Skeletal muscle tissue (tissue), 4 donors: ENCODE data around the gene RING1. TPM values are rescaled to one million over a fixed set of nuclear protein-coding genes. Genes with fewer than 3 reads are reported as not detected.
A peak's percentile ranks its signal among the peaks of the same experiment; 100 is the strongest.

ENCODE experiments used
- H3K27ac ChIP-seq: one replicate; pipeline ENCODE4 v1.7.0; 2013; ENCODE audit warnings: mild to moderate bottlenecking, low read depth, low read length, inconsistent platforms
- H3K27me3 ChIP-seq, 3 donors: one replicate each; pipeline ENCODE4 v1.7.0; 2013; ENCODE audit warnings: low read length in 3 of 3; ENCODE audit not compliant: control insufficient read depth in 3 of 3, insufficient read depth in 3 of 3
- H3K36me3 ChIP-seq, 3 donors: one replicate each; pipeline ENCODE4 v1.7.0; 2013; ENCODE audit warnings: low read length in 3 of 3; ENCODE audit not compliant: control insufficient read depth in 3 of 3, insufficient read depth in 3 of 3
- H3K4me1 ChIP-seq, 3 donors: one replicate each; pipeline ENCODE4 v1.7.0; 2013; ENCODE audit warnings: low read length in 3 of 3, mild to moderate bottlenecking in 3 of 3; ENCODE audit not compliant: control insufficient read depth in 3 of 3, insufficient read depth in 3 of 3
- H3K4me3 ChIP-seq, 3 donors: one replicate each; pipeline ENCODE4 v1.7.0; 2013; ENCODE audit warnings: low read length in 3 of 3
- H3K9ac ChIP-seq, 3 donors: one replicate each; pipeline ENCODE4 v1.7.0; 2013; ENCODE audit warnings: low read length in 3 of 3, mild to moderate bottlenecking in 3 of 3, moderate library complexity in 2 of 3, low read depth in 1 of 3
- H3K9me3 ChIP-seq, 3 donors: one replicate each; pipeline ENCODE4 v1.7.0; 2013; ENCODE audit warnings: low read length in 3 of 3; ENCODE audit not compliant: control insufficient read depth in 3 of 3
- total RNA-seq: library from RNA; depleted of rRNA; stranded (reverse); fragments of >200 nt; gene quantifications from one replicate; pipeline ENCODE4 v1.2.3, GENCODE V29; 2014
- donor health status: Osteomylitis.

The RING1 gene
- total RNA-seq, 1 donor from 2014 or later, result 20.4 TPM

DNA sequence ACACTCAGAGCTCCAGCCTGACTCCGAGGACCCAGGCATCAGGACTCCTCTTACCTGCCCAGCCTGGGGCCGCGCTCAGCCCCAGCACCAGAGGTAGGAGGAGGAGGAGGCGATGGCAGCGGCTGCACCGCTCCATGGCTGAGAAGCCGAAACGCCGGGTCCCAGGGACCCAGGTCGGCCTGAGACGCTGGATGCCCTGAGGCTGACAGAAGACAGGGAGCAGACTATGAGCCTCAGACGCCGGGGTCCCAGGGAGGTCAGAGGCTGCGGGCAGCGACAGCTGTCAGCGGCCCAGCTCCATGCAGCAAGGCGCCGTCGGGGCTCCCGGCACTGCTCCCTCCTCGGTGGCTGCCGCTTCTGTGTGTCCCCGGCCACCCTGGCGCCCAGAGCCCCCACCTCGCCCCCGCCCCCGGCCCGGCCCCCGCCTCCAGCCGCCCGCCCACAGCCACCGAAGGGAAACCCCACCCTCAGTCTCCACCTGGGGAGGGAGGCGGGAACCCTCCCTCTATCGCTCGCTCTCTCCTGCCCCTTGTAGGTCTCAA is 16.1 kb upstream of the RING1 start, which contains the start of gene COL11A2:
COL11A2 (minus strand) TSS at position 363 of the 542 bp plus-strand sequence; CDS start at position 136, 227 bp downstream.
- Histone ChIP-seq H3K9me3 (no peaks in the 10 kb centered on the region), H3K4me1 (peaks cover 13 to 28% (median 20%) of the 10 kb centered on the region in 3 donors), H3K36me3 (peaks cover 23 to 30% (median 28%) of the 10 kb centered on the region in 3 donors), H3K27ac (peak within 1 kb of the TSS; percentile 19), H3K4me3 (peak within 1 kb of the TSS; percentile 77 to 80 (median 78)), H3K27me3 (peaks cover 3 to 10% (median 6%) of the 10 kb centered on the region in 3 donors), H3K9ac (peak within 1 kb of the TSS; percentile 70 to 83 (median 70))

DNA sequence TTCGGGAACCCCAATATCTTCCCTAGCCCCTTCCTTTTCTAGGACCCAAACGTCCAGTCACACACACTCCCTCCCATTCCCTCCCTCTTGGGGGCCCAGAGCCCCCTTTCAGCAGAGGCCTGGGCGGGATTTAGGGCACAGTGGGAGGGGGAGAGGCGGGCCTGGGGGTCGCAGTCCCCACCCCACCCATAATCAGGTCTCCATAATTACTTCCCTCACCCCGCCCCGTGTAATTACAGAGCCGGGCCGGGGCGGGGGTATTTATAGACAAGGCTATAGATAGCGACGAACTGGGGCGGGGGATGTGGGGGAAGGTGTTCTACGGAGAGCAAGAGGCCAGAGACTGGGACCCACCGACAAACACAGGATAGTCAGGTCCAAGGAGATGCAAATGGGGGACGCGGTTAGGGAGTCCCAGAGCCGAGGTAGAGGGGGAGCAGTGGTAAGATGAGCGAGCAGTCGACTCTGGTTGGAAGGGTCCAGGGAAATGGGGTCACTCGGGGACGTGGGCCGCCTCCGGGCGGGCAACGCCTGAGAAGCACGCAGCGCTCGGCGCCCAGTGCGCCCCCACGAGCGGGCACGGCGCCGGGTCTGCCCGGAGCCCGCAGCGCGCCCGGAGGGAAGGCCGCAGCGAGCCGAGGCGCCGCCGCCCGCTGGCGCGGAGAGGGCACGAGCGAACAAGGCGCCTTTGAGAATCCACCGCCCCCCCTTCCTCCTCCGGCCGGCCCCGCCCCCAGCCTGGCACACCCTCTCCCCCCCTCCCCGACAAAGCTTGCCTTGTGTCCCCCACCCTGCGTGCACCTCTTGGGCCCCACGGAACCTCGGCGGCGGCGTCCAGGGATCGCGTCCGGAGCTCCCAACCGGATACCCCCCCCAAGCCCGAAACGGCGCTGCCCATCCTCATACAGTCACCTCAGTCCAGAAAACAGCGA is 15.4 kb upstream of the RING1 start:
- no peaks in the 10 kb centered on the region for H3K9me3 ChIP-seq
- H3K27ac ChIP-seq, result peak overlapping the region; percentile 19
- peaks cover 23 to 37% (median 35%) of the 10 kb centered on the region in 3 donors for H3K36me3 ChIP-seq
- peaks cover 21 to 36% (median 24%) of the 10 kb centered on the region in 3 donors for H3K4me1 ChIP-seq
- peak overlapping the region; percentile 77 to 80 (median 78) for H3K4me3 ChIP-seq
- peaks cover 3 to 10% (median 6%) of the 10 kb centered on the region in 3 donors for H3K27me3 ChIP-seq
- H3K9ac ChIP-seq, result peak overlapping the region; percentile 70 to 83 (median 70)

GRCh38 chr6:33193619-33194018 is 14.7 kb upstream of the RING1 start:
- Histone ChIP-seq H3K9me3 (no peaks in the 10 kb centered on the region), H3K27me3 (peaks cover 3 to 10% (median 6%) of the 10 kb centered on the region in 3 donors), H3K4me3 (peak overlapping the region in 1 of 3 donors; percentile 13), H3K27ac (no peak overlapping the region), H3K36me3 (peaks cover 28 to 41% (median 37%) of the 10 kb centered on the region in 3 donors), H3K4me1 (peaks cover 27 to 42% (median 30%) of the 10 kb centered on the region in 3 donors), H3K9ac (peak overlapping the region in 1 of 3 donors; percentile 6)

GRCh38 chr6:33194431-33194979 is 13.8 kb upstream of the RING1 start:
- no peak overlapping the region for H3K9ac ChIP-seq

DNA sequence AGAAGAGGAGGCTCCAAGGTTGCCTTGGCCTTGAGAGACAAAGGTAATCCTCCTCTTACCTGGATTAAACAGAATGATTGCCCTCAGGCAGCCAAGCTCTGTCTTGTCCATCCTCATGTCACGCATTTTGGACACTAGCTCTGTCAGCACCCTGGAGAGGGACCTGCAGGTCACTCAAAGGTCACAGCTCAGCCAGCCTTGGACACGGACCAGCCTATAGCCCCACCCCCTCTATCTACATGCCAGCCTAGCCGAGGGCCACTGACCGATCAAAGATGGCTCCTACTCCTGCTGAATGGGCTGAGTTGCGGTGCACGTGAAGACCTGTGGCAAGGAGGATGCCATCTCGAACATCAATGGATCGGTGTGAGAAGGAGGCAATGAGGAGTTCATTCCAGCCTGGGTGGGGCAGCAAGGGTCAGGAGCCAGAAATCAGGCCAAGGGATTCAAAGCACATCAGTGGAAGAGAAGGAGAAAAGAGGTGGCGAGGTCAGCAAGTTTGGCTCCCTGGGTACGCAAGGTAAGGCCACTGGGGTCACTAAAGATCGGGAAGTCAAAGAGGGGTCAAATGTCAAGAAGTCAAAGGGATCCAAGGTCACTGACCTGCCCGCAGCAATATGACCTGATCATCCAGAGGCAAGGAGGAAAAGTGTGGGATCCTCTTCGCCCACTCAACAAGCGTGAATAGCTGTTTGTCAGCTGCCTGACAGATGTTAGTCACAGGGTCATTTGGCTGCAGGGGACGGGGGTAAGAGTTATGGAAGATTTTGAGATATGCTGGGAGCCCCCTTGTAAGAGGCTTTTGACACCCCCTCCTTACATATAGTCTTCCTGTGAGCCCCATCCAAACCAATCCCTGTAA is 12.8 kb upstream of the RING1 start:
- Histone ChIP-seq H3K9ac (no peak overlapping the region), H3K36me3 (peaks cover 28 to 41% (median 37%) of the 10 kb centered on the region in 3 donors), H3K27ac (no peak overlapping the region), H3K4me1 (peaks cover 38 to 52% (median 39%) of the 10 kb centered on the region in 3 donors), H3K4me3 (no peak overlapping the region), H3K9me3 (no peaks in the 10 kb centered on the region), H3K27me3 (peaks cover 0 to 10% (median 6%) of the 10 kb centered on the region in 3 donors)

More at GRCh38 chr6:33194431-33194979, 13.8 kb upstream of the RING1 start:
- H3K4me3 ChIP-seq, result no peak overlapping the region
- H3K9me3 ChIP-seq, result no peaks in the 10 kb centered on the region
- peaks cover under 1 to 10% (median 6%) of the 10 kb centered on the region in 3 donors for H3K27me3 ChIP-seq
- H3K27ac ChIP-seq, result no peak overlapping the region
- H3K36me3 ChIP-seq, result peaks cover 28 to 41% (median 37%) of the 10 kb centered on the region in 3 donors
- peaks cover 35 to 49% (median 36%) of the 10 kb centered on the region in 3 donors for H3K4me1 ChIP-seq

DNA sequence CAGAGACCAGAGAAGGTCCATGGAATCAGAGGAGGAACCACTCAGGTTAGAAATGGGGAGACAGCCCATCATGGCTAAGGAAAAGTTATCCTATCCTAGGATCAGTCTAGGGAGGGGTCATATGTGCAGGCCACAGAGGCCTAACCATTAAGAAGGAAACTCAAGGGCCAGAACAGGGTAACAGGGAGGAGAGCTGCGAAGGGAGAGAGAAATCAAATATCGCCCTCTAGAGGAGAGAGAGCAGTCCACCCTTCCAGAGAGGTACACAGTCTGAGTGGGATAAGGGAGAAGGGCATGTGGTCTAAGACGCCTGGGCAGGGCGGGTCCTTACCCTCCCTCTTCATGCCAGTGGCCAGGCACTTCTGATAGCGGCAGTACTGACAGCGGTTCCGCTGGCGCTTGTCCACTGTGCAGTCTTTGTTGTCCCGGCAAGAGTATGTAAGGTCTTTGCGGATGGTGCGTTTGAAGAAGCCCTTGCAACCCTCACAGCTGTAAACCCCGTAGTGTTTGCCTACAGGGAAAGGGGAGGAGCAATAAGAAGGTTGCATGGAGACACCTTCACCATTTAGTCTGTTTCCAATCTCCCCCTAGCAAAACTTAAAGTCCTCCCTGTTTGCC is 10.8 kb upstream of the RING1 start:
- H3K9ac ChIP-seq, result peak overlapping the region in 2 of 3 donors; percentile 12 to 50
- no peak overlapping the region for H3K27ac ChIP-seq
- H3K4me3 ChIP-seq, result no peak overlapping the region
- no peaks in the 10 kb centered on the region for H3K27me3 ChIP-seq
- H3K4me1 ChIP-seq, result peaks cover 39 to 51% (median 43%) of the 10 kb centered on the region in 3 donors
- no peaks in the 10 kb centered on the region for H3K9me3 ChIP-seq
- H3K36me3 ChIP-seq, result peaks cover 42 to 54% (median 45%) of the 10 kb centered on the region in 3 donors

DNA sequence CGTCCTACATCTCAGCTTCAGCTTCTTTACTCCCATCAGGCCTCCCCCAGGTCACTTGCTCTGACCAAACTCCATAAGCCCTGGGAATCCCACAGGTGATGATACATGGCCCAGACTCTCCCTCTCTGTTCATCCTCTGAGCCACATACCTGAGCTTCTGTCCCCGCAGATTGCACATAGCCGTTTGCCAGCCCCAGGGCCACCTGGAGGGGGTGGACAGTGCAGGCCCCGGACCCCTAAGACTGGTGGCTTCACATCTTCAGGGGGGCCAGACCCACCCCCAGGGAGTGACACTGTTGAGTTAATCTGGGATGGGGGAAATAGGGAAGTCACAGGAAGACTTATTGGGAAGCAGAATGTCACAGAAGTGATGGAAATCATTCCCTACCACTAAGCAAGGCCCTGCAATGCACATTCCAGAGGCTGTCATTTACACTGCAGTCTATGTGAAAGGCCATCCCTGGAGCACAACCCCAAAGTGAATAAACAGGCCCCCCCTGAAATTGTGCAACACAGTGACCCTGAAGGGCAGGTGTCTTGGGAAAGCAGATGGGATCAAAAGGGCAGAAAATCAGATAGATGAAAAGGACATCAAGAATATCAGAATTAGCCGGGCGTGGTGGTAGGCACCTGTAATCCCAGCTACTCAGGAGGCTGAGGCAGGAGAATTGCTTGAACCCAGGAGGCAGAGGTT is 10.0 kb upstream of the RING1 start:
- Histone ChIP-seq H3K4me3 (no peak overlapping the region), H3K27ac (no peak overlapping the region), H3K4me1 (peaks cover 37 to 53% (median 45%) of the 10 kb centered on the region in 3 donors), H3K9ac (peak overlapping the region in 1 of 3 donors; percentile 40), H3K9me3 (no peaks in the 10 kb centered on the region), H3K27me3 (no peaks in the 10 kb centered on the region), H3K36me3 (peaks cover 50 to 62% (median 52%) of the 10 kb centered on the region in 3 donors)

DNA sequence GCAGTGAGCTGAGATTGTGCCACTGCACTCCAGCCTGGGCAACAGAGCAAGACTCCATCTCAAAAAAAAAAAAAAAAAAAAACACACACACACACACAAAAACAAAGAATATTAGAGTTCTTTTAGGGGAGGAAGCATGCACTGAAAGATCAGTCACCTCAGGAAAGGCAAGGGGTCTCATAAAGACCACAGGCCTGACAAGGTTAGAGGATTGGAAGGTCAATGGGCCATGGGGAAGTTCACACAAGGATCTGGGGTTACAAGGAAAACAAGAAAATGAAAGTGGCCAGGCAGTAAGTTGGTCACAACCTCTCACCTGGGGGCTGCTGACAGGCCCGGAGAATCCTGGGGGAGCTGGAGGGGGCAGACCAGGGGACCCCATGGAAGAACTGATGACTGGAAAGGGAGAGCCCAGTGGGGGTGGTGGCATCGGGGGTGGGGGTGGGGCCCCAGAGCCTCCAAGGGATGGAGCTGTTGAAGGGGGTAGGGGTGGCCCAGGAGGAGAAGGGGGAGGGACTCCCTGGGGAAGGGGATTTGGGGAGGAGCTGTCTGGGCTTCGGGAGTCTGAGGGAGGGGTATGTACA is 9.4 kb upstream of the RING1 start:
- H3K36me3 ChIP-seq, result peaks cover 56 to 68% (median 59%) of the 10 kb centered on the region in 3 donors
- H3K27ac ChIP-seq, result no peak overlapping the region
- H3K4me1 ChIP-seq, result peaks cover 44 to 59% (median 49%) of the 10 kb centered on the region in 3 donors
- peak overlapping the region; percentile 94 to 99 (median 99) for H3K4me3 ChIP-seq
- no peaks in the 10 kb centered on the region for H3K27me3 ChIP-seq
- H3K9me3 ChIP-seq, result no peaks in the 10 kb centered on the region
- H3K9ac ChIP-seq, result peak overlapping the region; percentile 95 to 100 (median 99)
